OCI-LY7 (cell line): ENCODE results near the gene SRSF2.

Source experiments
- EZH2phosphoT487 ChIP-seq: fragments of 200-600 bp; sonication (generic); IDR thresholded peaks from 2 replicates; pipeline ENCODE4 v1.6.1; 2018; ENCODE audit warnings: low read depth, borderline replicate concordance, mild to moderate bottlenecking, mixed run types, antibody characterized with exemption, low read length, moderate library complexity, mixed read lengths
- TF ChIP-seq, protein P1 (sequence below): fragments of 200-600 bp; sonication (generic); conservative IDR thresholded peaks from 2 replicates; pipeline ENCODE4 v1.5.1; 2014; ENCODE audit warnings: mild to moderate bottlenecking, antibody characterized with exemption, low read length, moderate library complexity, mixed read lengths

- TF ChIP-seq, protein P1, sequence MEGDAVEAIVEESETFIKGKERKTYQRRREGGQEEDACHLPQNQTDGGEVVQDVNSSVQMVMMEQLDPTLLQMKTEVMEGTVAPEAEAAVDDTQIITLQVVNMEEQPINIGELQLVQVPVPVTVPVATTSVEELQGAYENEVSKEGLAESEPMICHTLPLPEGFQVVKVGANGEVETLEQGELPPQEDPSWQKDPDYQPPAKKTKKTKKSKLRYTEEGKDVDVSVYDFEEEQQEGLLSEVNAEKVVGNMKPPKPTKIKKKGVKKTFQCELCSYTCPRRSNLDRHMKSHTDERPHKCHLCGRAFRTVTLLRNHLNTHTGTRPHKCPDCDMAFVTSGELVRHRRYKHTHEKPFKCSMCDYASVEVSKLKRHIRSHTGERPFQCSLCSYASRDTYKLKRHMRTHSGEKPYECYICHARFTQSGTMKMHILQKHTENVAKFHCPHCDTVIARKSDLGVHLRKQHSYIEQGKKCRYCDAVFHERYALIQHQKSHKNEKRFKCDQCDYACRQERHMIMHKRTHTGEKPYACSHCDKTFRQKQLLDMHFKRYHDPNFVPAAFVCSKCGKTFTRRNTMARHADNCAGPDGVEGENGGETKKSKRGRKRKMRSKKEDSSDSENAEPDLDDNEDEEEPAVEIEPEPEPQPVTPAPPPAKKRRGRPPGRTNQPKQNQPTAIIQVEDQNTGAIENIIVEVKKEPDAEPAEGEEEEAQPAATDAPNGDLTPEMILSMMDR = no peak; the same call in 1 of the 2 replicates
- no peak for TF ChIP-seq EZH2phosphoT487
Observed at GRCh38 chr17:76738468-76738850, 1.3 kb upstream of the SRSF2 start.
